Astrocyte of the cerebellum (primary cell): ENCODE data around the gene CMIP.

Experiments used
- DNase-seq: peaks from one replicate; pipeline ENCODE4 v3.0.0-alpha.2; 2011; ENCODE audit warnings: low read depth
- H3K4me3 ChIP-seq: 2 replicates; pipeline ENCODE4 v1.5.1; 2011; ENCODE audit warnings: mild to moderate bottlenecking, low read depth, low read length, moderate library complexity
- CTCF ChIP-seq: IDR thresholded peaks from 2 replicates; pipeline ENCODE4 v1.5.1; 2012; ENCODE audit warnings: low read length, low read depth, moderate library complexity, mild to moderate bottlenecking; ENCODE audit errors: missing control alignments
- in situ Hi-C: cut with HindIII; loops from 2 replicates; pipeline ENCODE4 v1.10.0; 2017; ENCODE audit warnings: low sequenced_read_pairs

The CMIP gene

GRCh38 chr16:81696166-81696960, 251.8 kb downstream of the CMIP start:
- H3K4me3 ChIP-seq: no peak overlapping the region
- DNase-seq: no peak
- TF ChIP-seq CTCF: no peak
- in situ Hi-C loops: no loop called here

DNA sequence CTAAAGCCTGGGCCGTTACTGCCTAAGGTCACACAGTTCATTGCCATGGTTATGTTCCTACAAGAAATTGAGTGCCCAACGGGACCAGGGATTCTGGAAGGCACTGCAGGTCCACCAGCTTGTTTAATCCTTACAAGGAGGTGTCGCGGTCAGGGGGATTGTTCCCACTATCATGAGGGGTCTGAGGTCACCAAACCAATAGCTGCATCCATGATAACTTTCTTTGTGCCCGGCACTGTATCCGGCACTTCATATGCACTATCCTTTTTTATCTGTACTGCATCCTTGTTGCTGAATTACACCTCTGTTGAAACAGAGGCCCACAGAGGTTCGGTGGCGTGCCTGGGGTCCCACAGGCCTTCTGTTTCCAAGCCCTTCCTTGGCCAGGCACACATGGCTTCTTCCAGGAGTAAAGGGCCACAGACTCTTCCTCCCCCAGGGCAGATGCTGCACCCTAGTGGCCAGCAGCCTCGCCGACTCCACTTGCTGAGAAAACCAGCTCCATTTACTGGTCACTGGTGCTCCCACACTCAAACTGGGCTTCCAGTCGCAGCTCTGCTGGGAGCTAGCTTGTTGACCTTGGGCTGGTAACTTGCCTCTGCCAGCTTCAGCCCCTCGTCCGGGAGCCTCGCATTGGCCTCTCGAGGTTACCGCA, 252.5 kb downstream of the CMIP start:
- in situ Hi-C loops: no loop called here
- no peak for DNase-seq
- no peak overlapping the region for H3K4me3 ChIP-seq
- TF ChIP-seq CTCF: peak; percentile 74

GRCh38 chr16:81697616-81698309, 253.2 kb downstream of the CMIP start:
- TF ChIP-seq CTCF: no peak
- no peak for DNase-seq
- in situ Hi-C loops: no loop called here
- no peak overlapping the region for H3K4me3 ChIP-seq

DNA sequence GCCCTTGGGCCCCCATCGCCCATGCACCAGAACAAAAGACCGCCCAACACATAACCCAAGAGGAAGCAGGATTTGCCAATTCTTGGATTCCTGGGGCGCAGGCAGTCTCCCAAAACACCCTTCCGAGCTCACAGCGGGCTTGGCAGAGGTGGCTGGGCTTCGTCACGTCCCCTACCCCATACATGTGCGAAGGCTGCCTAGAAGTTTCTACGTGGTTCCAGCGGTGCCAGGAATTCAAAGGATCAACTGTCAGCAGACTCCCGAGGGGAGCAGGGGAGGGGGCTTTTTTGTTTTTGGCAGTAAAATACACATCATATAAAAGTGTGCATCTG, 253.7 kb downstream of the CMIP start:
- H3K4me3 ChIP-seq: no peak overlapping the region
- in situ Hi-C loops: no loop called here
- DNase-seq: no peak
- no peak for TF ChIP-seq CTCF

GRCh38 chr16:81699596-81699995, 255.0 kb downstream of the CMIP start:
- in situ Hi-C loops: no loop called here
- no peak overlapping the region for H3K4me3 ChIP-seq
- TF ChIP-seq CTCF: no peak
- no peak for DNase-seq

- in situ Hi-C loops: no loop called here
- no peak overlapping the region for H3K4me3 ChIP-seq
- DNase-seq: no peak
- TF ChIP-seq CTCF: no peak
Observed at GRCh38 chr16:81700071-81700779, 255.6 kb downstream of the CMIP start.
